Measurements from ENCODE around the gene NMUR1.
A peak's percentile ranks its signal among the peaks of the same experiment; 100 is the strongest.

NMUR1 gene

GRCh38 chr2:231482806-231483391 is 47.3 kb downstream of the NMUR1 start:
- peak; percentile 63 for DNase-seq

- DNase-seq = no peak
These were observed 49.5 kb downstream of the NMUR1 start for GRCh38 chr2:231480781-231481180.

GRCh38 chr2:231479455-231479854 is 50.8 kb downstream of the NMUR1 start:
- no peak for DNase-seq

GRCh38 chr2:231476920-231477319 is 53.3 kb downstream of the NMUR1 start:
- DNase-seq = no peak

GRCh38 chr2:231475965-231476364 is 54.3 kb downstream of the NMUR1 start:
- no peak for DNase-seq
